Forelimb muscle (tissue), 1 donor: Measurements from ENCODE around the gene CBX5. TPM values are rescaled to one million over a fixed set of nuclear protein-coding genes. Genes with fewer than 3 reads are reported as not detected.
"Not testable (repeated sequence)": the region's sequence is repeated elsewhere in the genome, so short reads cannot be mapped to it uniquely, and the experiment has no call there.

Experiments
- DNase-seq: peaks from one replicate; pipeline ENCODE4 v3.0.0-alpha.2; 2013; ENCODE audit warnings: low read depth
- polyA plus RNA-seq: library from polyadenylated mRNA; unstranded; fragments of 120-200 nt; gene quantifications from one replicate; pipeline ENCODE4 v1.2.1, GENCODE V29; 2013; ENCODE audit not compliant: insufficient read length

CBX5 gene
- polyA plus RNA-seq, 1 donor, result 66.9 TPM

- DNase-seq, result no peak
Measured at GRCh38 chr12:54197431-54197909, 82.5 kb downstream of the CBX5 start.

GRCh38 chr12:54197010-54197409, 82.9 kb downstream of the CBX5 start:
- DNase-seq, result no peak

- no peak for DNase-seq
Measured at GRCh38 chr12:54196396-54196795, 83.5 kb downstream of the CBX5 start.

- no peak for DNase-seq
Measured at GRCh38 chr12:54195737-54196347, 84.1 kb downstream of the CBX5 start.

- DNase-seq, result no peak
Measured at GRCh38 chr12:54195080-54195736, 84.7 kb downstream of the CBX5 start.

- not testable (repeated sequence) for DNase-seq
Measured at GRCh38 chr12:54194611-54195010, 85.3 kb downstream of the CBX5 start.

- DNase-seq, result no peak
Measured at GRCh38 chr12:54193434-54193833, 86.5 kb downstream of the CBX5 start.

GRCh38 chr12:54191550-54192022, 88.3 kb downstream of the CBX5 start:
- peak; percentile 78 for DNase-seq

- DNase-seq, result no peak
Measured at GRCh38 chr12:54191126-54191525, 88.8 kb downstream of the CBX5 start.

- DNase-seq, result no peak
Measured at GRCh38 chr12:54189198-54189539, 90.8 kb downstream of the CBX5 start.

- no peak for DNase-seq
Measured at GRCh38 chr12:54187075-54187474, 92.8 kb downstream of the CBX5 start.

GRCh38 chr12:54185919-54186318, 94.0 kb downstream of the CBX5 start:
- no peak for DNase-seq

GRCh38 chr12:54185297-54185696, 94.6 kb downstream of the CBX5 start:
- DNase-seq, result not testable (repeated sequence)

- DNase-seq, result no peak
Measured at GRCh38 chr12:54184024-54184805, 95.7 kb downstream of the CBX5 start.

GRCh38 chr12:54182981-54183380, 96.9 kb downstream of the CBX5 start:
- DNase-seq, result no peak

GRCh38 chr12:54182086-54182485, 97.8 kb downstream of the CBX5 start:
- DNase-seq, result no peak

Other genes starting within 250 kb of the CBX5 start
- gene HOXC5, start 247.1 kb downstream of the CBX5 start, polyA plus RNA-seq, result 0.52 TPM
- gene HOXC4, start 226.3 kb downstream of the CBX5 start, polyA plus RNA-seq, result 9.1 TPM
- 22.6 TPM for gene SMUG1, start 91.1 kb downstream of the CBX5 start, polyA plus RNA-seq
- gene HNRNPA1, start 604 bp upstream of the CBX5 start, polyA plus RNA-seq, result 1,643 TPM
- gene NFE2, start 20.9 kb upstream of the CBX5 start, polyA plus RNA-seq, result 2.3 TPM
- gene COPZ1, start 45.0 kb upstream of the CBX5 start, polyA plus RNA-seq, result 135 TPM
- 0.15 TPM for gene GPR84, start 84.4 kb upstream of the CBX5 start, polyA plus RNA-seq
- 22.1 TPM for gene ZNF385A, start 104.6 kb upstream of the CBX5 start, polyA plus RNA-seq
- 98.8 TPM for gene ITGA5, start 139.1 kb upstream of the CBX5 start, polyA plus RNA-seq
- 0.32 TPM for gene GTSF1, start 193.5 kb upstream of the CBX5 start, polyA plus RNA-seq
- 4.2 TPM for gene NCKAP1L, start 217.6 kb upstream of the CBX5 start, polyA plus RNA-seq